Activated CD4-positive, alpha-beta memory T cell treated with anti-CD3 and anti-CD28 coated beads for 36 hours (primary cell): ENCODE results near the gene NR2C1. TPM values are rescaled to one million over a fixed set of nuclear protein-coding genes. Genes with fewer than 3 reads are reported as not detected.

Source experiments
- CTCF ChIA-PET: fragments of 350-600 bp; sonication (Branson Sonifier 250); formaldehyde crosslinking; loops from one replicate; lab custom pipeline; 2021; ENCODE audit warnings: antibody characterized with exemption, inconsistent platforms; lab: Charles Lee
- POLR2A ChIA-PET: fragments of 350-600 bp; sonication (Branson Sonifier 250); formaldehyde crosslinking; loops from one replicate; lab custom pipeline; 2021; ENCODE audit warnings: antibody characterized with exemption; lab: Charles Lee
- DNase-seq: peaks from one replicate; pipeline ENCODE4 v3.0.0-alpha.2; 2020
- H3K27ac Mint-ChIP-seq: one replicate; pipeline ENCODE4 v1.8.0; 2021; ENCODE audit warnings: mixed read lengths
- H3K27me3 Mint-ChIP-seq: one replicate; pipeline ENCODE4 v1.8.0; 2021; ENCODE audit warnings: mixed read lengths
- H3K36me3 Mint-ChIP-seq: one replicate; pipeline ENCODE4 v1.8.0; 2021; ENCODE audit warnings: mixed read lengths
- H3K4me1 Mint-ChIP-seq: one replicate; pipeline ENCODE4 v1.8.0; 2021; ENCODE audit warnings: low read depth, mixed read lengths
- H3K4me3 Mint-ChIP-seq: one replicate; pipeline ENCODE4 v1.8.0; 2021; ENCODE audit warnings: mild to moderate bottlenecking, mixed read lengths
- H3K9me3 Mint-ChIP-seq: one replicate; pipeline ENCODE4 v1.8.0; 2021; ENCODE audit warnings: mixed read lengths
- intact Hi-C: fragments of 100-400 bp; cut with micrococcal nuclease; formaldehyde crosslinking; loops from one replicate; pipeline ENCODE4 v1.15.1; 2023
- total RNA-seq, 2 experiments: library from RNA; stranded (reverse); gene quantifications; one replicate each; pipeline ENCODE4 v1.2.3, GENCODE V29; 2021

Gene NR2C1
- total RNA-seq, 2 experiments from 2014 or later: 25.5 to 27.1 TPM

DNA sequence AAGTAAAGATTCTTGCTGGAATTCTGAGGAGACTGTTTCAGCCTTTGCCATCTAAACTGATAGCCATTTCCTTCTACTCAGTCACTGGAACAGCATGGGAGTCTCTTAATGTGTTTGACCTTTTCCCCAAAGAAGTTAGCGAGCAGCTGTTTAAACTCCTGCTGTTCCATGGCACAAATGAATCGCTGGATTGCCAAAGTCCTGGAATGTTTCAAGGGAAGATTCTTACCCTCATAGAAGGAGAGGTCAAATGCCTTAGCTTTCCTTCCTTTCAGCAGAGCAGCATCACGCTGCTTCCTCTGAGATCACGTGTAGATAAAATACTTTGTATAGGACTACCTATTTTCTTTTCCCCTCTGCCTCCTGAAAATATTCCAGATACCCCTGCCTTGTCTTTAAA is 10.5 kb upstream of the NR2C1 start:
- intact Hi-C loops: no loop called here
- no peak overlapping the region for H3K4me3 Mint-ChIP-seq
- no peaks in the 10 kb centered on the region for H3K36me3 Mint-ChIP-seq
- no peak overlapping the region for H3K27ac Mint-ChIP-seq
- H3K4me1 Mint-ChIP-seq: peaks cover 8% of the 10 kb centered on the region
- H3K9me3 Mint-ChIP-seq: no peaks in the 10 kb centered on the region
- no peaks in the 10 kb centered on the region for H3K27me3 Mint-ChIP-seq
- POLR2A ChIA-PET: no interaction called here
- DNase-seq: no peak
- CTCF ChIA-PET: no interaction called here

DNA sequence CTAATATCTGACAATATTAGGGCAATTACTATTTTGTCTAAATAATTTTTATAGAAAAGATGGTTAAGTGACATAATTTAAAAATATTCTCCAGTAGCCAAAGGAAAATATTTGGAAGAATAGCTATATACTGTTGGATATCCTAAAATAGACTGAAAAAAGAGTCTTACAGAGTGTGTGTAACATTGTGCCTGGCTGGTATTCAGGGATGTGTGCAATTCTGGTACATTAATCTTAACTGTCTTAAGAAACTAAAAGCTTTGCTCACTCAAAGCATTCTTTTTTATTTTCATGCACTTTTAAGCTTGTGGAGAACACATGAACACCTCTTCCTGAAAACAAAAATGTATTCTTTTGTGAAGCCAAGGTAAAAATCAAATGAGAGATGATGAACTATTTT is 10.1 kb upstream of the NR2C1 start:
- no peak for DNase-seq
- ChIA-PET CTCF (no interaction called here), POLR2A (no interaction called here)
- Mint-ChIP-seq H3K4me1 (peaks cover 8% of the 10 kb centered on the region), H3K4me3 (no peak overlapping the region), H3K9me3 (no peaks in the 10 kb centered on the region), H3K27ac (no peak overlapping the region), H3K27me3 (no peaks in the 10 kb centered on the region), H3K36me3 (no peaks in the 10 kb centered on the region)
- intact Hi-C loops: no loop called here

DNA sequence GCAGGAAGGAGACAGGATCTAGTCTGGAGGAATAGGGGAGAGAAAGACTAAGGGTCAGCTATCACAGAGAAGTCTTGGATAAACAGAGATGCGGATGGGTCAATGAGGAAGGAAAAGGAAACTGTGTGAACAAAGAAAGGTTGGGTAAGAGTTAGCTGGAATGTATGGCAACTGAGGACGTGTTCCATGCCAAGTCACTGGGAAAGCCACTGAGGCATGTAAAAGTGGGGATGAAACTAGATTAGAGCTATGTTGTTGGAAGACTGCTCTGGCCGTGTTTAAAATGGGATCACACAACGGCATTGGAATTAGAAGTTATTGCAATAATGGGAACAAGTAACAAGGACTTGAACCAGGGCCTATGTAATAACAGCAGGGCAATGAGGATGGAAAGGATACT is 3.9 kb upstream of the NR2C1 start:
- ChIA-PET POLR2A (no interaction called here), CTCF (no interaction called here)
- Mint-ChIP-seq H3K36me3 (peaks cover 4% of the 10 kb centered on the region), H3K9me3 (no peaks in the 10 kb centered on the region), H3K27ac (no peak overlapping the region), H3K27me3 (no peaks in the 10 kb centered on the region), H3K4me3 (no peak overlapping the region), H3K4me1 (peaks cover 6% of the 10 kb centered on the region)
- intact Hi-C loops: no loop called here
- DNase-seq: no peak

DNA sequence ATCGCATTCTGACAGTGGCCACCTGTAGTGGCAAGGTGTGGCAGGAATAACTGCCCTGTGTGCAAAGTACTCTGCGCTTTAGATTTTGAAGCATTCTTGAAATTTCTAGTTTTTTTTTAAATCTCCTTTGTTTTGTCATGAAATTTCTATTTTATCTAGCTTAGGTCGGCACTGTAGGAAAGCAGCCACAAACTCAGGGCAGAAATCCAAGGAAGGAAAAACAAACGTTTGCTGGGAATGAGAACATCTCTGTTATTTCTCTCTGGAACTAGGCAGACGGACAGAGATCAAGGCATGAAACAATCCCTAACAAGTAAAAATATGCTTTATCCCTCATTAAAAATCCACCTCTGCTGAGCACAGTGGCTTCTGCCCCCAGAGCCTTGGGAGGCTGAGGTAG is 1.3 kb upstream of the NR2C1 start:
- intact Hi-C loops: loop anchor here (5.0 kb wide), 1 partner anchor 132 kb away; no protein-coding TSS in a partner anchor
- Mint-ChIP-seq H3K4me1 (peaks cover 13% of the 10 kb centered on the region), H3K4me3 (no peak overlapping the region), H3K9me3 (no peaks in the 10 kb centered on the region), H3K27ac (no peak overlapping the region), H3K27me3 (no peaks in the 10 kb centered on the region), H3K36me3 (peaks cover 10% of the 10 kb centered on the region)
- CTCF ChIA-PET: interaction anchor here (1.4 kb wide), 1 partner anchor 16 kb away, joined by 5 read pairs; no protein-coding TSS in a partner anchor
- DNase-seq: no peak
- POLR2A ChIA-PET: no interaction called here

DNA sequence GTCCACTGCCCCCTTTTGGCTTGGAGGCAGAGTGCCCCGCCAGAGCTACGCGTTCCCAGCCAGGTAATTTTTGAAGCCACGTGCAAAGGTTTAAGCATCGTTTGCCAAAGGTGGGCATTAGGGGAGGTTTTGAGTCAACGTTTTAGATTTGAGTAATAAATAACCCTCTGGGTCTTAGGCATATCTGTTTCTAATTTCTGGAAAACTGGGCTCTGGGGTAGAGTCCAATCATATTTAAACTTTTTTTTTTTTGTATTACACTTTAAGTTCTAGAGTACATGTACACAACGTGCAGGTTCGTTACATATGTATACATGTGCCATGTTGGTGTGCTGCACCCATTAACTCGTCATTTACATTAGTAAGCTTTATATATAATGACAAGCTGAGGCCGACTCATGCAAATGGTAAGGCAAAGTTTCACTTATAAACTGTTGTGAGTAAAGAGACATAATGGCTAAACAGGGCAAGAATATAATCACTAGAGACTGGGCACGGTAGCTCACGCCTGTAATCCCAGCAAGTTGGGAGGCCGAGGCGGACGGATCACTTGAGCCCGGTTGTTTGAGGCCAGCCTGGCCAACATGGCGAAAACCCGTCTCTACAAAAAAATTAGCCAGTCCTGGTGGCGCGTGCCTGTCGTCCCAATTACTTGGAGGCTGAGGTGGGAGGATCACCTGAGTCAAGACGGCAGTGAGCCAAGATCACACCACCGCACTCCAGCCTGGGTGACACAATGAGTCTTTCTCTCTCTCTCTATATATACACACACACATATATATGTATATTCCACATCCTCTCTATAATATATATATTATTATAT is 491 bp upstream of the NR2C1 start:
- Mint-ChIP-seq H3K9me3 (no peaks in the 10 kb centered on the region), H3K27ac (peak overlapping the region; percentile 89), H3K4me3 (peak overlapping the region; percentile 89), H3K4me1 (peaks cover 18% of the 10 kb centered on the region), H3K27me3 (no peaks in the 10 kb centered on the region), H3K36me3 (peaks cover 10% of the 10 kb centered on the region)
- intact Hi-C loops: loop anchor here (1.0 to 5.0 kb wide), 6 partner anchors 29 to 961 kb away; partner anchors contain the start of genes FGD6, LTA4H, METAP2 and NDUFA12
- CTCF ChIA-PET: interaction anchor here (0.6 to 3.1 kb wide), 17 partner anchors 8 to 460 kb away, joined by 3 to 18 read pairs (median 5); partner anchors contain the start of genes FGD6, NDUFA12 and VEZT
- DNase-seq: no peak
- POLR2A ChIA-PET: interaction anchor here (0.6 to 2.2 kb wide), 7 partner anchors 16 to 430 kb away, joined by 3 to 14 read pairs (median 4); partner anchors contain the start of genes FGD6, METAP2 and VEZT

DNA sequence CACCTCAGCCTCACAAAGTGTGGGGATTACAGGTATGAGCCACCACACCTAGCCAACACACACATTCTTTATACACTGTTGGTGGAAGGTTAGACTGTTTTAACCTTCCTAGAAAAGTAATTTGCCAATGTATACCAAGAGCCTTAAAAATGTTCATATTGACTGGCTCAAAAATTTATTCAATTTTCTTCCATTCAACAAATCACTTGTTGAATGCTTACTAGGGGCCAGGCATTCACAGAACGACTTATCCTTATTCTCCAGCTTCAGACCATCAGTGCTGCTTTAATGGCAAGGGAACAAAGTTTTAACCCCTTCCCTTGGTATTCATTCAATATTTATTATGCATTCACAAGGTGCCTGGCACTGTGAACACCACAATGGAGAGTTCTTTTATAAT is 3.0 kb downstream of the NR2C1 start:
- no peaks in the 10 kb centered on the region for H3K9me3 Mint-ChIP-seq

DNA sequence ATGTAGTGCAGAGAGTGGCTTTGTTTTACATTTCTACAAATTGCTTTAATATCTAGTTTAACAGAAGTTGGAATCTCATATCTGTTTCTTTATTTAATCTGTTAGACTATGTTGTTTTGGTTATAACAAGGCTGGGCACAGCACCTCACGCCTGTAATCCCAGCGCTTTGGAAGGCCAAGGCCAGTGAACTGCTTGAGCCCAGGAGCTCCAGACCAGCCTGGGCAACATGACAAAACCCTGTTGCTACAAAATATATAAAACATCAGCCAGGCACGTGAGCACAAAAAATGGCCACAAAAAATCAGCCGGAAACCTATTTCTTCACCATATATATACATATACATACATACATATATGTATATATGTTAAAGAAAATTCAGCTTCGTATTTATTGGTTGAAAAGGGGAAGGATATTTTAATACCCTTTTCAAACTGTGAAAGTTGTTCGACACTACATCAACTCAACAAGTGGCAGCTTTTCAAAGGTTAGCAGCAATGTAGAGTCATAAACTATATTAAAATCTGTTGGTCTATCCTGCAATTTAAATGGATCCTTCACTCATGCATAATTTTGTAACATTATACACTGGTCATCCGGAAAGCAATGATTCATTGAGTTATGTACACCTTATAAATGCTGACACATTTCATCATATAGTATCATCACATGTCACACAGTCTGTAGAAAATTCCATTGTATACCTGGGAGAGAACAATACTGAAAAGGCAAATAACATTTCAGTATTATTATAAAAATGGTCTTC is 7.1 kb downstream of the NR2C1 start:
- POLR2A ChIA-PET: no interaction called here
- Mint-ChIP-seq H3K27me3 (no peaks in the 10 kb centered on the region), H3K27ac (no peak overlapping the region), H3K9me3 (no peaks in the 10 kb centered on the region), H3K36me3 (peaks cover 25% of the 10 kb centered on the region), H3K4me1 (peaks cover 12% of the 10 kb centered on the region), H3K4me3 (no peak overlapping the region)
- CTCF ChIA-PET: no interaction called here
- intact Hi-C loops: no loop called here
- DNase-seq: no peak

More for the DNA sequence above, 3.0 kb downstream of the NR2C1 start:
- POLR2A ChIA-PET: no interaction called here
- Mint-ChIP-seq H3K4me1 (peaks cover 20% of the 10 kb centered on the region), H3K27ac (no peak overlapping the region), H3K27me3 (no peaks in the 10 kb centered on the region), H3K4me3 (no peak overlapping the region), H3K36me3 (peaks cover 19% of the 10 kb centered on the region)
- DNase-seq: no peak
- CTCF ChIA-PET: no interaction called here
- intact Hi-C loops: loop anchor here (5.0 kb wide), 1 partner anchor 128 kb away; no protein-coding TSS in a partner anchor

DNA sequence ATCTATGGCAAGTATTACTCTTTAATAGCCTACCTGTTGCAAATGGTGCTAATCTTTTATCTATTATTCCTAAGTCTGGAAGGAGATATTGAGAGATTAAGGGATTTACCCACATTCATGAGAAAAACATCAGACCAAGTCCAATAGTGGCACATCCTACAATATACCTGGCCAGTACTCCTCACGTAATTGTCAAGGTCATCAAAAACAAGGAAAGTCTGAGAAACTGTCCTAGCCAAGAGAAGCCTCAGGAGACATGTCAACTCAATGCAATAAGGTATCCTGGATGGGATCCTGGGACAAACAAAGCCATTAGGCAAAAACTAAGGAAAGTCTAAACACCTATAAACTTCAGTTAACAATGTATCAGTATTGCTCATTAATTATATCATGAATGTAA is 12.5 kb downstream of the NR2C1 start:
- Mint-ChIP-seq H3K4me3 (no peak overlapping the region), H3K36me3 (peaks cover 25% of the 10 kb centered on the region), H3K27me3 (no peaks in the 10 kb centered on the region), H3K27ac (no peak overlapping the region), H3K4me1 (no peaks in the 10 kb centered on the region), H3K9me3 (no peaks in the 10 kb centered on the region)
- CTCF ChIA-PET: no interaction called here
- intact Hi-C loops: no loop called here
- POLR2A ChIA-PET: no interaction called here
- no peak for DNase-seq

DNA sequence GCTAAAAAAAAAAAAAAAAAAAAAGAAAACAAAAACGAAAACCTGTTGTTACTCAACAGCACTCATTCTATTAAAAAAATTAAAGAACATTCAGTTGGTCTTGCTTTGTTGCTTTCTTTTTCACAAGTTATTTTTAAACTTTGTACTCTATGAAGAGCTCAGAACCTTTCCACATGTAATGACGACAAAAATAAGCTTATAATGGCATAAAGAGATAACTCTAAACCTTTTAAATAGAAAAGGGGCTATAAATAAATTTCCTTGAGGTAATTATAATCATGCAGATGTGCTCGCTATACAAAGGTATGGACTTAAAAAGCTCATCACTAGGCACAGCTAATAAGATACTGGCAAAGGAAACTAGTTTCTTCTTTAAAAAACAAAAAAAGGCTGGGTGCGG is 13.4 kb downstream of the NR2C1 start:
- intact Hi-C loops: no loop called here
- POLR2A ChIA-PET: no interaction called here
- no peak overlapping the region for H3K27ac Mint-ChIP-seq
- CTCF ChIA-PET: no interaction called here
- no peaks in the 10 kb centered on the region for H3K27me3 Mint-ChIP-seq
- H3K4me1 Mint-ChIP-seq: no peaks in the 10 kb centered on the region
- DNase-seq: no peak
- peaks cover 28% of the 10 kb centered on the region for H3K36me3 Mint-ChIP-seq
- H3K4me3 Mint-ChIP-seq: no peak overlapping the region
- H3K9me3 Mint-ChIP-seq: no peaks in the 10 kb centered on the region

DNA sequence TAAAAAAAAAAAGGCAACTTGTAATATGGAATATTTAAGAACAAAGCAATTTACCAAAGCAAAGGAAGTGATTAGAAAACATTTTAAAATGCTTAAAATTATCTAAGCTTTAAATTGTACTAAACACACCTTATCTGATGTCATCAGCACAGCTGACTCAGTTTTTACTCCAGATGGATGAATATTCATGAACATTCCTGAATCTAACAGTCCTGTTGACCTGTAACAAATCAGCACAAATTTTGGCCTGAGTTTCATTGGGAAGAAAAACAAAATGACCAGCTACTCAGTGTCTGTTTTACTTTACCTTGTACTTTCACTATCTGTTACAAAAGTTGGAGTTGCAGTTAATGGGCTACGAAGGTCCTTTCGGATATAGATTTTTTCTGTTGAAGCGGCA is 16.0 kb downstream of the NR2C1 start:
- ChIA-PET CTCF (no interaction called here), POLR2A (interaction anchor here (0.6 kb wide), 1 partner anchor 16 kb away, joined by 3 read pairs; the partner anchor contains the start of gene NR2C1)
- Mint-ChIP-seq H3K4me1 (no peaks in the 10 kb centered on the region), H3K4me3 (no peak overlapping the region), H3K27ac (no peak overlapping the region), H3K36me3 (peaks cover 25% of the 10 kb centered on the region), H3K27me3 (no peaks in the 10 kb centered on the region), H3K9me3 (no peaks in the 10 kb centered on the region)
- no peak for DNase-seq
- intact Hi-C loops: no loop called here

DNA sequence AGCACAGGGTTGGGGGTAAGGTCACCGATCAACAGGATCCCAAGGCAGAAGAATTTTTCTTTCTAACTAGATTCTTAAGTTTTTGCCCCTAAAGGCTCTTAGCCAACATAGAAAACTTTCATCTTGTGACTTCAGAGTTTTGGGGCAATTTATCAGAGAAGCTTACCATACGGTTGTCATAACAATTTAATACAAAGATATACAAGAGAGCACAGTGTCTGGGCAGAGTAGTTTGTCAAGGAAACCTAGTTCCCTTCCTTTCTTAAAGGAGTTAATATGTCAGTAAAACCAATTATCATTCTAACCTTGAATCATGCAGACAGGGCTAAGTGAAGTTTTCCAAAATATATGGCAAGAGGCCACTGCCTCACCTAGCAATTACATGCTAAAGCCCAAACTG is 18.4 kb downstream of the NR2C1 start:
- POLR2A ChIA-PET: no interaction called here
- intact Hi-C loops: no loop called here
- H3K27ac Mint-ChIP-seq: no peak overlapping the region
- no peaks in the 10 kb centered on the region for H3K4me1 Mint-ChIP-seq
- peaks cover 19% of the 10 kb centered on the region for H3K36me3 Mint-ChIP-seq
- CTCF ChIA-PET: interaction anchor here (0.6 to 1.4 kb wide), 2 partner anchors 35 to 480 kb away, joined by 5 read pairs; no protein-coding TSS in a partner anchor
- H3K4me3 Mint-ChIP-seq: no peak overlapping the region
- no peak for DNase-seq
- no peaks in the 10 kb centered on the region for H3K9me3 Mint-ChIP-seq
- no peaks in the 10 kb centered on the region for H3K27me3 Mint-ChIP-seq

DNA sequence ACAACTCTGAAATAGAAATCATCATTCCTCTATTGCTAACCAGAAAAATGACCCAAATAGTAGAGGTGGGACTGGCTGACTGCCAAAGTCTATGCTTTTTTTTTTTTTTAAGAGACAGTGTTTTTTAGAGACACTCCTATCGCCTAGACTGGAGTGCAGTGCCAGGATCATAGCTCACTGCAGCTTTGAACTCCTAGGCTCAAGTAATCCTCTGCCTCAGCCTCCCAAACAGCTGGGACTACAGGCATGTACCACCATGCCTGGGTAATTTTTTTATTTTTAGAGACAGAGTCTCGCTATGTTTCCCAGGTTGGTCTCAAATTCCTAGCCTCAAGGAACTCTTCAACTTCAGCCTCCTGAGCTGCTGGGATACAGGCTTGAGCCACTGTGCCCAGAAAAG is 19.2 kb downstream of the NR2C1 start:
- no peaks in the 10 kb centered on the region for H3K9me3 Mint-ChIP-seq
- ChIA-PET POLR2A (no interaction called here), CTCF (interaction anchor here (0.6 kb wide), 1 partner anchor 222 kb away, joined by 3 read pairs; no protein-coding TSS in a partner anchor)
- DNase-seq: no peak
- intact Hi-C loops: no loop called here
- no peaks in the 10 kb centered on the region for H3K27me3 Mint-ChIP-seq
- no peak overlapping the region for H3K4me3 Mint-ChIP-seq
- no peaks in the 10 kb centered on the region for H3K4me1 Mint-ChIP-seq
- peaks cover 19% of the 10 kb centered on the region for H3K36me3 Mint-ChIP-seq
- H3K27ac Mint-ChIP-seq: no peak overlapping the region
